ENCODE measurements around the gene PYGB.

Gene PYGB

GRCh38 chr20:25278636-25279361 is 30.9 kb downstream of the PYGB start:
- in situ Hi-C loops (cut with MboI; ENCODE audit: low pct_unique_long_range_greater_than_20kb, low sequenced_read_pairs, unreplicated experiment) = no loop called here
- no peak for DNase-seq (ENCODE audit: low spot score)
- no peak for TF ChIP-seq CTCF (IDR thresholded peaks at IDR 0.05; ENCODE audit: extremely low read depth, insufficient read depth, missing control alignments)

GRCh38 chr20:25279403-25279802 is 31.5 kb downstream of the PYGB start:
- no peak for TF ChIP-seq CTCF (IDR thresholded peaks at IDR 0.05; ENCODE audit: extremely low read depth, insufficient read depth, missing control alignments)
- no peak for DNase-seq (ENCODE audit: low spot score)
- in situ Hi-C loops (cut with MboI; ENCODE audit: low pct_unique_long_range_greater_than_20kb, low sequenced_read_pairs, unreplicated experiment) = no loop called here

- DNase-seq (ENCODE audit: low spot score) = no peak
- in situ Hi-C loops (cut with MboI; ENCODE audit: low pct_unique_long_range_greater_than_20kb, low sequenced_read_pairs, unreplicated experiment) = no loop called here
- no peak for TF ChIP-seq CTCF (IDR thresholded peaks at IDR 0.05; ENCODE audit: extremely low read depth, insufficient read depth, missing control alignments)
Observed at GRCh38 chr20:25280051-25280573, 32.2 kb downstream of the PYGB start.

- no peak for DNase-seq (ENCODE audit: low spot score)
- in situ Hi-C loops (cut with MboI; ENCODE audit: low pct_unique_long_range_greater_than_20kb, low sequenced_read_pairs, unreplicated experiment) = no loop called here
- no peak for TF ChIP-seq CTCF (IDR thresholded peaks at IDR 0.05; ENCODE audit: extremely low read depth, insufficient read depth, missing control alignments)
Observed at GRCh38 chr20:25280574-25281535, 33.0 kb downstream of the PYGB start.

GRCh38 chr20:25281541-25281991 is 33.7 kb downstream of the PYGB start:
- no peak for TF ChIP-seq CTCF (IDR thresholded peaks at IDR 0.05; ENCODE audit: extremely low read depth, insufficient read depth, missing control alignments)
- DNase-seq (ENCODE audit: low spot score) = no peak
- in situ Hi-C loops (cut with MboI; ENCODE audit: low pct_unique_long_range_greater_than_20kb, low sequenced_read_pairs, unreplicated experiment) = no loop called here

GRCh38 chr20:25282034-25282781 is 34.3 kb downstream of the PYGB start:
- TF ChIP-seq CTCF (IDR thresholded peaks at IDR 0.05; ENCODE audit: extremely low read depth, insufficient read depth, missing control alignments) = no peak
- no peak for DNase-seq (ENCODE audit: low spot score)
- in situ Hi-C loops (cut with MboI; ENCODE audit: low pct_unique_long_range_greater_than_20kb, low sequenced_read_pairs, unreplicated experiment) = no loop called here
